Liver (tissue), 9 donors: Measurements from ENCODE around the gene SHANK2. TPM values are rescaled to one million over a fixed set of nuclear protein-coding genes. Genes with fewer than 3 reads are reported as not detected.

Experiments used
- DNase-seq: peaks from one replicate; pipeline ENCODE4 v3.0.0-alpha.2; 2017; ENCODE audit warnings: low spot score
- H3K27ac ChIP-seq, 2 donors: one replicate each; pipeline ENCODE4 v1.7.0; 2013; ENCODE audit warnings: inconsistent platforms in 2 of 2, low read length in 2 of 2, control low read depth in 1 of 2, low read depth in 1 of 2, mild to moderate bottlenecking in 1 of 2
- H3K27me3 ChIP-seq, 4 donors: one replicate each; pipeline versions ENCODE4 v1.6.1 to v1.7.0; 2013; ENCODE audit warnings: low read length in 3 of 4, inconsistent platforms in 1 of 4, mild to moderate bottlenecking in 1 of 4, moderate library complexity in 1 of 4; ENCODE audit not compliant: control insufficient read depth in 4 of 4, insufficient read depth in 4 of 4
- H3K36me3 ChIP-seq, 4 donors: one replicate each; pipeline versions ENCODE4 v1.6.1 to v1.7.0; 2013; ENCODE audit warnings: low read length in 3 of 4, mild to moderate bottlenecking in 3 of 4, low read depth in 1 of 4, moderate library complexity in 1 of 4; ENCODE audit not compliant: control insufficient read depth in 4 of 4, insufficient read depth in 3 of 4
- H3K4me1 ChIP-seq, 4 donors: one replicate each; pipeline versions ENCODE4 v1.6.1 to v1.7.0; 2013; ENCODE audit warnings: low read length in 3 of 4, mild to moderate bottlenecking in 3 of 4, moderate library complexity in 1 of 4; ENCODE audit not compliant: control insufficient read depth in 4 of 4, insufficient read depth in 4 of 4
- H3K4me3 ChIP-seq, 3 donors: one replicate each; pipeline versions ENCODE4 v1.6.1 to v1.7.0; 2013; ENCODE audit warnings: low read length in 3 of 3, control low read depth in 1 of 3, low read depth in 1 of 3, mild to moderate bottlenecking in 1 of 3
- H3K9ac ChIP-seq, 2 donors: one replicate each; pipeline ENCODE4 v1.7.0; 2013; ENCODE audit warnings: low read length in 2 of 2, mild to moderate bottlenecking in 2 of 2, moderate library complexity in 2 of 2, control low read depth in 1 of 2, low read depth in 1 of 2
- H3K9me3 ChIP-seq, 4 donors: one replicate each; pipeline versions ENCODE4 v1.6.1 to v1.7.0; 2013; ENCODE audit warnings: low read length in 3 of 4; ENCODE audit not compliant: control insufficient read depth in 4 of 4
- CTCF ChIP-seq: fragments of 150-350 bp; IDR thresholded peaks from 2 replicates; pipeline ENCODE4 v1.5.1; 2017; ENCODE audit warnings: improper control_type of control experiment, low read depth, low read length; ENCODE audit not compliant: missing input control
- FOXA1 ChIP-seq: IDR thresholded peaks from 2 replicates; pipeline ENCODE4 v1.6.1; 2016; ENCODE audit warnings: antibody characterized with exemption
- FOXA2 ChIP-seq: IDR thresholded peaks from 2 replicates; pipeline ENCODE4 v1.6.1; 2016; ENCODE audit warnings: antibody characterized with exemption
- GABPA ChIP-seq, 2 donors: IDR thresholded peaks in 1 of 2; conservative IDR thresholded peaks in 1 of 2; 2 replicates each; pipeline ENCODE4 v1.6.1; 2016; ENCODE audit warnings: antibody characterized with exemption in 2 of 2, mild to moderate bottlenecking in 1 of 2, moderate library complexity in 1 of 2
- HNF4A ChIP-seq, 2 donors: conservative IDR thresholded peaks; 2 replicates each; pipeline ENCODE4 v1.6.1; 2016; ENCODE audit warnings: antibody characterized with exemption in 2 of 2, mild to moderate bottlenecking in 2 of 2
- HNF4G ChIP-seq: IDR thresholded peaks from 2 replicates; pipeline ENCODE4 v1.6.1; 2016; ENCODE audit warnings: antibody characterized with exemption
- JUND ChIP-seq, 2 donors: IDR thresholded peaks; 2 replicates each; pipeline ENCODE4 v1.6.1; 2016; ENCODE audit warnings: antibody characterized with exemption in 2 of 2
- MAX ChIP-seq: IDR thresholded peaks from 2 replicates; pipeline ENCODE4 v1.6.1; 2016; ENCODE audit warnings: antibody characterized with exemption
- NR2F2 ChIP-seq: IDR thresholded peaks from 2 replicates; pipeline ENCODE4 v1.6.1; 2016; ENCODE audit warnings: antibody characterized with exemption
- RAD21 ChIP-seq, 2 donors: IDR thresholded peaks; 2 replicates each; pipeline ENCODE4 v1.6.1; 2016; ENCODE audit warnings: antibody characterized with exemption in 2 of 2, mild to moderate bottlenecking in 2 of 2
- REST ChIP-seq: IDR thresholded peaks from 2 replicates; pipeline ENCODE4 v1.6.1; 2016; ENCODE audit warnings: antibody characterized with exemption, mild to moderate bottlenecking
- TAF1 ChIP-seq: conservative IDR thresholded peaks from 2 replicates; pipeline ENCODE4 v1.6.1; 2016; ENCODE audit warnings: antibody characterized with exemption, mild to moderate bottlenecking
- YY1 ChIP-seq: IDR thresholded peaks from 2 replicates; pipeline ENCODE4 v1.6.1; 2016; ENCODE audit warnings: antibody characterized with exemption, mild to moderate bottlenecking
- ZBTB33 ChIP-seq: IDR thresholded peaks from 2 replicates; pipeline ENCODE4 v1.6.1; 2016; ENCODE audit warnings: antibody characterized with exemption
- whole genome bisulfite sequencing: extraction: QIAGEN DNeasy Blood & Tissue Kit; methylation state at CpG from one replicate; pipeline ENCODE4 v1.1.7; 2013; 5-methylcytosine and 5-hydroxymethylcytosine counted together
- polyA plus RNA-seq, 2 donors: library from polyadenylated mRNA; stranded (reverse) in 1 of 2; unstranded in 1 of 2; fragments of 200-250 nt in 1 of 2; fragments of >200 nt in 1 of 2; fragmentation: Nextera tagmentation in 1 of 2; extraction: Ambion mirVana in 1 of 2; gene quantifications; one replicate each; pipeline versions ENCODE4 v1.2.1 to v1.2.3, GENCODE V29; 2013 to 2015
- total RNA-seq, 2 donors: library from RNA; depleted of rRNA; stranded (reverse); fragments of >200 nt; gene quantifications; one replicate each; pipeline ENCODE4 v1.2.3, GENCODE V29; 2014
- TF ChIP-seq, protein P1 (sequence below): IDR thresholded peaks from 2 replicates; pipeline ENCODE4 v1.6.1; 2016; ENCODE audit warnings: antibody characterized with exemption
- donor health status: healthy.
- donor health status: healthy.
- donor health status: healthy.
- donor health status: healthy.
- donor health status: healthy.

Gene SHANK2
- total and polyA plus RNA-seq, 4 donors, result 5.4 to 36.4 (median 12.4) TPM

- H3K36me3 ChIP-seq, result no peaks in the 10 kb centered on the region
- H3K9ac ChIP-seq, result no peak overlapping the region
- no peak for TF ChIP-seq MAX
- TF ChIP-seq, protein P1, sequence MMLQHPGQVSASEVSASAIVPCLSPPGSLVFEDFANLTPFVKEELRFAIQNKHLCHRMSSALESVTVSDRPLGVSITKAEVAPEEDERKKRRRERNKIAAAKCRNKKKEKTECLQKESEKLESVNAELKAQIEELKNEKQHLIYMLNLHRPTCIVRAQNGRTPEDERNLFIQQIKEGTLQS, result no peak
- TF ChIP-seq JUND (IDR thresholded peaks at IDR 0.05), result no peak
- TF ChIP-seq FOXA2, result no peak
- no peak for TF ChIP-seq HNF4A (conservative IDR thresholded peaks at IDR 0.05)
- no peak for TF ChIP-seq TAF1
- TF ChIP-seq REST, result no peak
- WGBS, result 80% methylated on average over 3 of the region's 3 CpGs
- no peaks in the 10 kb centered on the region for H3K27me3 ChIP-seq
- H3K27ac ChIP-seq, result no peak overlapping the region
- H3K4me1 ChIP-seq, result no peaks in the 10 kb centered on the region
- peak; percentile 22 for DNase-seq
- H3K4me3 ChIP-seq, result no peak overlapping the region
- H3K9me3 ChIP-seq, result peaks cover 0 to 2% (median 0%) of the 10 kb centered on the region in 4 donors
Measured at GRCh38 chr11:71293961-71294782, 41.8 kb upstream of the SHANK2 start.

DNA sequence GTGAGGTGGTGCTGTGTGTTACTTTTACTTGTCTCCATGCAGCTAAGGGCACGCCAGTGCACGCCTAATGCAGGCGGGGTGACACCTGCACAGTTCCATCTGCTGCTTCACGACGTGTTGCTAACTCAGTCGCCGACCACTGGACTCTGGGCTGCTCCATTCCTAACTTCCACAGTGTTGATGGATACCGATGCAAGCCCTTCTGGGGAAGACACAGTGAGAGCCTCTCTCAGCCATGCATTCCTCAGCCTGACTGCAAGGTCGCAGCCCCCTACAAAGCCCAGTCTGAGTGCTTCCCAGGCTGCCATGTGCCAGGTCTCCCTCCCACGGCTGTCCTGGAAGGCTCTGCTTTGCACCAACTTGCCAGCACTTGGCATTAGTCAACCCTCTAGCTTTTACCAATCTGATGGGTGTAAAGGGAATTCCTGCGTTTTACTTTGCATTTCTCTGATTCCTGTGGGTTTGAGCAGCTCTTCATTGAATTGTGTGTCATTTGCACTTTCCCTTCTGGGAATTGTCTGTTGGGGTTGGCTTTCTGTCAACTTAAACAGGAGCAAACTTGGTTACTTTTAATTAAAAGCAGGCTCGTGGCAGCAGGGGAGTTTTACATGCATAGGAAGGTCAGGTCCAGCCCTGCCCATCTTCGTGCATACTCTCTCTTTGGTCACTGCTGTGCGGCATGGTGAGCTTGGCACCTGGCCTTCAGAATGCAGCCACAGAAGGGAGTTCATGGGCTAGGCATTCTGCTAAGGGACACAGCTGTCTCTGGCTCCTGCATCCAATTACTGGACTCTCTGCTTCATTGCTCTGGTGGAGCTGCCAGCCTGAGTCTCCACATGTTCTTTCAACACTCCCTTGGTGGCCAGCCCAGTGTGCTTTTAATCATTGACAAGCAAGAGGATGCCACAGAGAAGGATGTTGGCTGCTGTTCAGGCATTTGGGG is 34.6 kb upstream of the SHANK2 start:
- H3K27ac ChIP-seq, result peak overlapping the region; percentile 39 to 52
- no peaks in the 10 kb centered on the region for H3K36me3 ChIP-seq
- WGBS, result 52% methylated on average over 14 of the region's 14 CpGs
- no peak overlapping the region for H3K9ac ChIP-seq
- H3K9me3 ChIP-seq, result no peaks in the 10 kb centered on the region
- H3K4me3 ChIP-seq, result no peak overlapping the region
- peaks cover 4 to 13% (median 10%) of the 10 kb centered on the region in 4 donors for H3K4me1 ChIP-seq
- no peak for DNase-seq
- no peaks in the 10 kb centered on the region for H3K27me3 ChIP-seq
- peak; percentile 68 to 72 for TF ChIP-seq RAD21 (IDR thresholded peaks at IDR 0.05)
- TF ChIP-seq HNF4A (conservative IDR thresholded peaks at IDR 0.05), result peak; percentile 68 to 86
- peak; percentile 82 for TF ChIP-seq REST
- peak in 1 of 2 donors; percentile 44 for TF ChIP-seq GABPA (IDR thresholded peaks at IDR 0.05 in 1 of 2, conservative IDR thresholded peaks at IDR 0.05 in 1 of 2)
- peak; percentile 23 for TF ChIP-seq NR2F2
- peak; percentile 47 for TF ChIP-seq FOXA2
- TF ChIP-seq MAX, result peak; percentile 93
- TF ChIP-seq FOXA1, result peak; percentile 24
- TF ChIP-seq HNF4G, result no peak
- peak; percentile 75 for TF ChIP-seq YY1
- no peak for TF ChIP-seq CTCF
- peak; percentile 30 for TF ChIP-seq ZBTB33
- TF ChIP-seq JUND (IDR thresholded peaks at IDR 0.05), result peak in 1 of 2 donors; percentile 60
- TF ChIP-seq, protein P1, result no peak
